ENCODE data around the gene FBXO38. TPM values are rescaled to one million over a fixed set of nuclear protein-coding genes. Genes with fewer than 3 reads are reported as not detected.

The FBXO38 gene
- total RNA-seq, 1 experiment from 2014 or later, result 130 TPM

GRCh38 chr5:148378670-148379069 lies 5.1 kb upstream of the FBXO38 start:
- Histone ChIP-seq H3K27me3 (ENCODE audit: low read length) (no peaks in the 10 kb centered on the region), H4K20me1 (ENCODE audit: insufficient read depth, low read depth, low read length) (no peaks in the 10 kb centered on the region), H3K79me2 (ENCODE audit: low read length) (no peaks in the 10 kb centered on the region), H3K9me3 (ENCODE audit: low read length) (no peaks in the 10 kb centered on the region; the same call in 1 of the 2 replicates), H3K4me1 (ENCODE audit: low read length) (peaks cover 10% of the 10 kb centered on the region), H3K4me2 (ENCODE audit: low read depth, low read length, poor library complexity, severe bottlenecking) (no peak overlapping the region), H3K4me3 (ENCODE audit: low read length) (no peak overlapping the region), H3K9me2 (replicated peaks; ENCODE audit: insufficient read depth, low read length) (no peaks in the 10 kb centered on the region), H3K27ac (ENCODE audit: low read length) (no peak overlapping the region), H3K36me3 (ENCODE audit: insufficient read depth, low read length) (no peaks in the 10 kb centered on the region), H2AFZ (ENCODE audit: low read length) (no peak overlapping the region), H3K9ac (ENCODE audit: low read length) (no peak overlapping the region)
- DNase-seq, result no peak

GRCh38 chr5:148379340-148379739 lies 4.4 kb upstream of the FBXO38 start:
- Histone ChIP-seq H3K4me3 (ENCODE audit: low read length) (no peak overlapping the region), H4K20me1 (ENCODE audit: insufficient read depth, low read depth, low read length) (peaks cover under 1% of the 10 kb centered on the region; the same call in 1 of the 2 replicates), H3K27ac (ENCODE audit: low read length) (no peak overlapping the region), H3K79me2 (ENCODE audit: low read length) (peaks cover 5% of the 10 kb centered on the region), H2AFZ (ENCODE audit: low read length) (no peak overlapping the region), H3K9me3 (ENCODE audit: low read length) (no peaks in the 10 kb centered on the region; the same call in 1 of the 2 replicates), H3K27me3 (ENCODE audit: low read length) (no peaks in the 10 kb centered on the region), H3K4me2 (ENCODE audit: low read depth, low read length, poor library complexity, severe bottlenecking) (no peak overlapping the region), H3K9ac (ENCODE audit: low read length) (no peak overlapping the region), H3K36me3 (ENCODE audit: insufficient read depth, low read length) (no peaks in the 10 kb centered on the region), H3K9me2 (replicated peaks; ENCODE audit: insufficient read depth, low read length) (no peaks in the 10 kb centered on the region), H3K4me1 (ENCODE audit: low read length) (peaks cover 10% of the 10 kb centered on the region)
- DNase-seq, result no peak

GRCh38 chr5:148381906-148382305 lies 1.9 kb upstream of the FBXO38 start:
- no peaks in the 10 kb centered on the region for H3K9me2 ChIP-seq (replicated peaks; ENCODE audit: insufficient read depth, low read length)
- H3K36me3 ChIP-seq (ENCODE audit: insufficient read depth, low read length), result peaks cover 3% of the 10 kb centered on the region; the same call in 1 of the 2 replicates
- peaks cover 14% of the 10 kb centered on the region; the same call in 1 of the 2 replicates for H4K20me1 ChIP-seq (ENCODE audit: insufficient read depth, low read depth, low read length)
- H3K79me2 ChIP-seq (ENCODE audit: low read length), result peaks cover 31% of the 10 kb centered on the region
- H3K4me2 ChIP-seq (ENCODE audit: low read depth, low read length, poor library complexity, severe bottlenecking), result peak overlapping the region; percentile 79
- H3K27me3 ChIP-seq (ENCODE audit: low read length), result no peaks in the 10 kb centered on the region
- no peak for DNase-seq
- H2AFZ ChIP-seq (ENCODE audit: low read length), result no peak overlapping the region
- no peak overlapping the region for H3K4me3 ChIP-seq (ENCODE audit: low read length)
- no peak overlapping the region for H3K27ac ChIP-seq (ENCODE audit: low read length)
- no peaks in the 10 kb centered on the region; the same call in 1 of the 2 replicates for H3K9me3 ChIP-seq (ENCODE audit: low read length)
- H3K4me1 ChIP-seq (ENCODE audit: low read length), result peaks cover 26% of the 10 kb centered on the region
- no peak overlapping the region for H3K9ac ChIP-seq (ENCODE audit: low read length)

- DNase-seq, result peak; percentile 48
- H3K27me3 ChIP-seq (ENCODE audit: low read length), result no peaks in the 10 kb centered on the region
- H3K9me3 ChIP-seq (ENCODE audit: low read length), result no peaks in the 10 kb centered on the region; the same call in 1 of the 2 replicates
- H3K9ac ChIP-seq (ENCODE audit: low read length), result peak overlapping the region; percentile 65
- H3K4me2 ChIP-seq (ENCODE audit: low read depth, low read length, poor library complexity, severe bottlenecking), result peak overlapping the region; percentile 79
- peak overlapping the region; percentile 84 for H2AFZ ChIP-seq (ENCODE audit: low read length)
- H3K27ac ChIP-seq (ENCODE audit: low read length), result no peak overlapping the region
- peaks cover 26% of the 10 kb centered on the region for H3K4me1 ChIP-seq (ENCODE audit: low read length)
- peak overlapping the region; percentile 80 for H3K4me3 ChIP-seq (ENCODE audit: low read length)
- peaks cover 3% of the 10 kb centered on the region; the same call in 1 of the 2 replicates for H3K36me3 ChIP-seq (ENCODE audit: insufficient read depth, low read length)
- no peaks in the 10 kb centered on the region for H3K9me2 ChIP-seq (replicated peaks; ENCODE audit: insufficient read depth, low read length)
- peaks cover 14% of the 10 kb centered on the region; the same call in 1 of the 2 replicates for H4K20me1 ChIP-seq (ENCODE audit: insufficient read depth, low read depth, low read length)
- H3K79me2 ChIP-seq (ENCODE audit: low read length), result peaks cover 42% of the 10 kb centered on the region
These were observed 797 bp upstream of the FBXO38 start for GRCh38 chr5:148382961-148383360.

DNA sequence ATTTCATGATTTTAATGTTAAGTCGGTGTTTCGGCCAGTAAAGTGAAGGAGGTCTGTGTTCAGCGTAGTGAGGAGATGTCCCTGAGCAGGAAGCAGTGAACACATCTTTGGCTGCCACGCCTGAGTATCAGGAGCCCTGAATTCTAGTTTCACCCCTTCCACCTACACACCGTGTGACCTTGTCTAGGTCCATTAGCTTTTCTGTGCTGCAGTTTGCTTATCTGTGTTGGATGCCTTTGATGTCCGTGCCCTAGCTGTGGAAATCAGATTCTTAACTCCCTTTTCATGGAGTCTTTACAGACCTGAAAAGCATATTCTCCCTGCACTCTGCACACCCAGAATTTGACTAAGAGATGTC lies 601 bp downstream of the FBXO38 start:
- H3K4me2 ChIP-seq (ENCODE audit: low read depth, low read length, poor library complexity, severe bottlenecking), result peak overlapping the region; percentile 87
- peak overlapping the region; percentile 80 for H3K4me3 ChIP-seq (ENCODE audit: low read length)
- no peaks in the 10 kb centered on the region for H3K9me2 ChIP-seq (replicated peaks; ENCODE audit: insufficient read depth, low read length)
- peak overlapping the region; percentile 10; the same call in 1 of the 2 replicates for H3K27ac ChIP-seq (ENCODE audit: low read length)
- H3K4me1 ChIP-seq (ENCODE audit: low read length), result peaks cover 26% of the 10 kb centered on the region
- no peaks in the 10 kb centered on the region for H3K9me3 ChIP-seq (ENCODE audit: low read length)
- DNase-seq, result no peak
- peaks cover 3% of the 10 kb centered on the region; the same call in 1 of the 2 replicates for H3K36me3 ChIP-seq (ENCODE audit: insufficient read depth, low read length)
- H4K20me1 ChIP-seq (ENCODE audit: insufficient read depth, low read depth, low read length), result peaks cover 14% of the 10 kb centered on the region; the same call in 1 of the 2 replicates
- H3K79me2 ChIP-seq (ENCODE audit: low read length), result peaks cover 56% of the 10 kb centered on the region
- H3K9ac ChIP-seq (ENCODE audit: low read length), result peak overlapping the region; percentile 83
- no peak overlapping the region for H2AFZ ChIP-seq (ENCODE audit: low read length)
- no peaks in the 10 kb centered on the region for H3K27me3 ChIP-seq (ENCODE audit: low read length)

DNA sequence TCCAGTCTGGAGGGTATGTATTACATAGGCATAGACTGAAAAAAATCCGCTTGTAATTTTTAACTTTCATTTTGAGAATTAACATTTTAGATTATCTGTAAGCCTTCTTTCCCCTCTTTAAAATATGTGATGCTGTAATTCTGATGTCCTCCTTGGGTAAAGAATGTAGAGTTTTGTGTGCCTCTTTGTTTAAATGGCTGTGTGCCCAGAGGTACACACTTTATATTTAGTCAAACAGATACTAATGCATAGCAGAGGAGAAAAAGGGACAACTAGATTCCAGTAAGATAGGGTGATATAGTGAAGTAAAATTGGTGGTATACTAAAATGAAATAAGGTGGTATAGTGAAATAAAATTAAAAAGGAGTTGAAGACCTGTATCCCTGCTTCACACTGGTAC lies 1.3 kb downstream of the FBXO38 start:
- H3K79me2 ChIP-seq (ENCODE audit: low read length), result peaks cover 63% of the 10 kb centered on the region
- no peak overlapping the region for H2AFZ ChIP-seq (ENCODE audit: low read length)
- peaks cover 3% of the 10 kb centered on the region; the same call in 1 of the 2 replicates for H3K36me3 ChIP-seq (ENCODE audit: insufficient read depth, low read length)
- peaks cover 27% of the 10 kb centered on the region for H3K4me1 ChIP-seq (ENCODE audit: low read length)
- H3K27me3 ChIP-seq (ENCODE audit: low read length), result no peaks in the 10 kb centered on the region
- peak overlapping the region; percentile 80 for H3K4me3 ChIP-seq (ENCODE audit: low read length)
- no peak for DNase-seq
- no peaks in the 10 kb centered on the region for H3K9me2 ChIP-seq (replicated peaks; ENCODE audit: insufficient read depth, low read length)
- peak overlapping the region; percentile 10; the same call in 1 of the 2 replicates for H3K27ac ChIP-seq (ENCODE audit: low read length)
- H3K4me2 ChIP-seq (ENCODE audit: low read depth, low read length, poor library complexity, severe bottlenecking), result peak overlapping the region; percentile 87
- H4K20me1 ChIP-seq (ENCODE audit: insufficient read depth, low read depth, low read length), result peaks cover 14% of the 10 kb centered on the region; the same call in 1 of the 2 replicates
- no peaks in the 10 kb centered on the region for H3K9me3 ChIP-seq (ENCODE audit: low read length)
- peak overlapping the region; percentile 83 for H3K9ac ChIP-seq (ENCODE audit: low read length)

GRCh38 chr5:148386041-148386440 lies 2.3 kb downstream of the FBXO38 start:
- H3K9me2 ChIP-seq (replicated peaks; ENCODE audit: insufficient read depth, low read length), result no peaks in the 10 kb centered on the region
- peak overlapping the region; percentile 87 for H3K4me2 ChIP-seq (ENCODE audit: low read depth, low read length, poor library complexity, severe bottlenecking)
- no peak for DNase-seq
- no peaks in the 10 kb centered on the region for H3K27me3 ChIP-seq (ENCODE audit: low read length)
- no peak overlapping the region for H3K4me3 ChIP-seq (ENCODE audit: low read length)
- no peak overlapping the region for H3K9ac ChIP-seq (ENCODE audit: low read length)
- peaks cover 37% of the 10 kb centered on the region for H3K4me1 ChIP-seq (ENCODE audit: low read length)
- H2AFZ ChIP-seq (ENCODE audit: low read length), result no peak overlapping the region
- H3K79me2 ChIP-seq (ENCODE audit: low read length), result peaks cover 72% of the 10 kb centered on the region
- peaks cover 14% of the 10 kb centered on the region; the same call in 1 of the 2 replicates for H4K20me1 ChIP-seq (ENCODE audit: insufficient read depth, low read depth, low read length)
- H3K36me3 ChIP-seq (ENCODE audit: insufficient read depth, low read length), result peaks cover 3% of the 10 kb centered on the region; the same call in 1 of the 2 replicates
- no peak overlapping the region for H3K27ac ChIP-seq (ENCODE audit: low read length)
- no peaks in the 10 kb centered on the region for H3K9me3 ChIP-seq (ENCODE audit: low read length)

GRCh38 chr5:148387325-148387724 lies 3.6 kb downstream of the FBXO38 start:
- Histone ChIP-seq H3K4me3 (ENCODE audit: low read length) (no peak overlapping the region), H3K27me3 (ENCODE audit: low read length) (no peaks in the 10 kb centered on the region), H3K9me2 (replicated peaks; ENCODE audit: insufficient read depth, low read length) (no peaks in the 10 kb centered on the region), H3K36me3 (ENCODE audit: insufficient read depth, low read length) (peaks cover 3% of the 10 kb centered on the region; the same call in 1 of the 2 replicates), H3K79me2 (ENCODE audit: low read length) (peaks cover 85% of the 10 kb centered on the region), H3K9ac (ENCODE audit: low read length) (no peak overlapping the region), H3K4me1 (ENCODE audit: low read length) (peaks cover 37% of the 10 kb centered on the region), H3K4me2 (ENCODE audit: low read depth, low read length, poor library complexity, severe bottlenecking) (no peak overlapping the region), H3K27ac (ENCODE audit: low read length) (no peak overlapping the region), H3K9me3 (ENCODE audit: low read length) (no peaks in the 10 kb centered on the region), H4K20me1 (ENCODE audit: insufficient read depth, low read depth, low read length) (peaks cover 14% of the 10 kb centered on the region; the same call in 1 of the 2 replicates), H2AFZ (ENCODE audit: low read length) (no peak overlapping the region)
- DNase-seq, result no peak

All from Karpas-422 (cell line).